HG03521 (cell line): ENCODE results near the gene DUS2.
"Not testable (repeated sequence)": the region's sequence is repeated elsewhere in the genome, so short reads cannot be mapped to it uniquely, and the experiment has no call there.

Experiments used
- ATAC-seq: cut with Tn5 transposase; IDR thresholded peaks from one replicate; pipeline ENCODE4 v1.9.1; 2021; ENCODE audit warnings: mild to moderate bottlenecking, moderate library complexity; ENCODE audit not compliant: unreplicated experiment

DUS2 gene

GRCh38 chr16:67998231-67998778 is 24.8 kb upstream of the DUS2 start:
- ATAC-seq = not testable (repeated sequence)

GRCh38 chr16:67998779-67999688 is 24.1 kb upstream of the DUS2 start, which contains the start of gene DPEP2:
Gene DPEP2 (minus strand): TSS chr16:67999484. CDS start chr16:67993212, 6,272 bp downstream.
- ATAC-seq = not testable (repeated sequence)

GRCh38 chr16:67999985-68000384 is 23.1 kb upstream of the DUS2 start:
- ATAC-seq = no peak

- ATAC-seq = no peak
These were observed 22.6 kb upstream of the DUS2 start for GRCh38 chr16:68000450-68000849.

- ATAC-seq = no peak
These were observed 20.1 kb upstream of the DUS2 start for GRCh38 chr16:68003031-68003430.

GRCh38 chr16:68005211-68005610 is 17.9 kb upstream of the DUS2 start:
- ATAC-seq = no peak

GRCh38 chr16:68005786-68006286 is 17.2 kb upstream of the DUS2 start:
- no peak for ATAC-seq

- ATAC-seq = no peak
These were observed 13.8 kb upstream of the DUS2 start for GRCh38 chr16:68009157-68009735.

- not testable (repeated sequence) for ATAC-seq
These were observed 13.2 kb upstream of the DUS2 start for GRCh38 chr16:68009872-68010271.

- no peak for ATAC-seq
These were observed 9.6 kb upstream of the DUS2 start for GRCh38 chr16:68013440-68013839.

- no peak for ATAC-seq
These were observed 7.4 kb upstream of the DUS2 start, which contains the start of gene DPEP2NB for GRCh38 chr16:68015681-68016080. Gene DPEP2NB (minus strand): TSS chr16:68015911. CDS start chr16:68015770, 141 bp downstream.

GRCh38 chr16:68019167-68019680 is 3.9 kb upstream of the DUS2 start:
- ATAC-seq = no peak

- no peak for ATAC-seq
These were observed 1.6 kb upstream of the DUS2 start for GRCh38 chr16:68021490-68021889.

- ATAC-seq = peak; percentile 7
These were observed 781 bp upstream of the DUS2 start for GRCh38 chr16:68022278-68022727.

- ATAC-seq = no peak
These were observed 5.9 kb downstream of the DUS2 start for GRCh38 chr16:68028996-68029395.

GRCh38 chr16:68030108-68030507 is 7.0 kb downstream of the DUS2 start:
- ATAC-seq = not testable (repeated sequence)

GRCh38 chr16:68031951-68032350 is 8.9 kb downstream of the DUS2 start:
- ATAC-seq = no peak

GRCh38 chr16:68033101-68033500 is 10.0 kb downstream of the DUS2 start:
- ATAC-seq = no peak

- no peak for ATAC-seq
These were observed 12.1 kb downstream of the DUS2 start for GRCh38 chr16:68035227-68035626.

GRCh38 chr16:68037841-68038597 is 14.9 kb downstream of the DUS2 start:
- no peak for ATAC-seq
